HEK293 (cell line): ENCODE data around the gene ATP6V0B.

Source experiments
- CTCF ChIA-PET: fragments of 350-600 bp; formaldehyde crosslinking; extraction: SDS; loops from one replicate; lab custom pipeline; 2021; ENCODE audit warnings: antibody characterized with exemption; lab: Yijun Ruan, JAX
- POLR2A ChIA-PET: fragments of 300-600 bp; formaldehyde crosslinking; extraction: SDS; loops from one replicate; lab custom pipeline; 2020; ENCODE audit warnings: antibody characterized with exemption, inconsistent platforms; lab: Yijun Ruan, JAX
- H3K27ac ChIP-seq: fragments of 200-500 bp; sonication (Bioruptor generic); 2 replicates; pipeline ENCODE4 v1.5.1; 2014; ENCODE audit warnings: low read depth, low read length, control low read depth, inconsistent platforms; ENCODE audit errors: extremely low read depth
- H3K36me3 ChIP-seq, 2 experiments: fragments of 200-500 bp in 1 of 2; sonication (Bioruptor generic) in 1 of 2; 1 replicate in 1 of 2; 2 replicates in 1 of 2; pipeline ENCODE4 v1.5.1; 2014 to 2017; ENCODE audit warnings: inconsistent platforms in 2 of 2, low read length in 2 of 2; ENCODE audit not compliant: control insufficient read depth in 2 of 2, insufficient read depth in 1 of 2
- H3K4me1 ChIP-seq: fragments of 200-500 bp; sonication (Bioruptor generic); 2 replicates; pipeline ENCODE4 v1.5.1; 2014; ENCODE audit warnings: mild to moderate bottlenecking, low read length, inconsistent platforms; ENCODE audit not compliant: control insufficient read depth, insufficient read depth
- H3K4me3 ChIP-seq: 2 replicates; pipeline ENCODE4 v1.5.1; 2011; ENCODE audit warnings: low read depth, mild to moderate bottlenecking, control low read depth, low read length, moderate library complexity
- H3K9me3 ChIP-seq: fragments of 200-500 bp; sonication (Bioruptor generic); 2 replicates; pipeline ENCODE4 v1.5.1; 2014; ENCODE audit warnings: low read depth, low read length, inconsistent platforms; ENCODE audit not compliant: control insufficient read depth, insufficient read depth
- BCL11B ChIP-seq: fragments of 450-650 bp; formaldehyde crosslinking; IDR thresholded peaks from 2 replicates; pipeline ENCODE4 v1.5.1; 2016; ENCODE audit warnings: low read depth, missing biosample characterization, missing genetic modification characterization
- KLF10 ChIP-seq: fragments of 450-650 bp; IDR thresholded peaks from 2 replicates; pipeline ENCODE4 v1.5.1; 2018; ENCODE audit warnings: missing biosample characterization, mild to moderate bottlenecking, missing genetic modification characterization
- MZF1 ChIP-seq: fragments of 450-650 bp; formaldehyde crosslinking; IDR thresholded peaks from 2 replicates; pipeline ENCODE4 v1.5.1; 2017; ENCODE audit warnings: missing biosample characterization, missing genetic modification characterization, borderline replicate concordance
- REPIN1 ChIP-seq: fragments of 450-650 bp; formaldehyde crosslinking; IDR thresholded peaks from 2 replicates; pipeline ENCODE4 v1.5.1; 2017; ENCODE audit warnings: missing biosample characterization, missing genetic modification characterization, low read depth
- SP7 ChIP-seq: fragments of 450-650 bp; formaldehyde crosslinking; IDR thresholded peaks from 2 replicates; pipeline ENCODE4 v1.5.1; 2016; ENCODE audit warnings: missing biosample characterization, missing genetic modification characterization
- WT1 ChIP-seq: fragments of 450-650 bp; formaldehyde crosslinking; IDR thresholded peaks from 2 replicates; pipeline ENCODE4 v1.5.1; 2016; ENCODE audit warnings: missing biosample characterization, missing genetic modification characterization
- ZIC2 ChIP-seq: fragments of 450-650 bp; formaldehyde crosslinking; IDR thresholded peaks from 2 replicates; pipeline ENCODE4 v1.5.1; 2016; ENCODE audit warnings: missing biosample characterization, missing genetic modification characterization
- ZNF121 ChIP-seq: fragments of 450-650 bp; formaldehyde crosslinking; IDR thresholded peaks from 2 replicates; pipeline ENCODE4 v1.5.1; 2016; ENCODE audit warnings: missing biosample characterization, missing genetic modification characterization
- ZNF311 ChIP-seq: fragments of 450-650 bp; formaldehyde crosslinking; IDR thresholded peaks from 2 replicates; pipeline ENCODE4 v1.5.1; 2017; ENCODE audit warnings: missing biosample characterization, missing genetic modification characterization, borderline replicate concordance
- ZNF366 ChIP-seq: fragments of 450-650 bp; formaldehyde crosslinking; conservative IDR thresholded peaks from 2 replicates; pipeline ENCODE4 v1.5.1; 2016; ENCODE audit warnings: missing biosample characterization, missing genetic modification characterization
- ZNF48 ChIP-seq: fragments of 450-650 bp; formaldehyde crosslinking; IDR thresholded peaks from 2 replicates; pipeline ENCODE4 v1.5.1; 2016; ENCODE audit warnings: missing biosample characterization, missing genetic modification characterization
- ZNF530 ChIP-seq: fragments of 450-650 bp; formaldehyde crosslinking; IDR thresholded peaks from 2 replicates; pipeline ENCODE4 v1.5.1; 2016; ENCODE audit warnings: low read depth, missing biosample characterization, missing genetic modification characterization
- ZNF548 ChIP-seq: fragments of 450-650 bp; formaldehyde crosslinking; IDR thresholded peaks from 2 replicates; pipeline ENCODE4 v1.5.1; 2016; ENCODE audit warnings: missing biosample characterization, missing genetic modification characterization
- ZNF549 ChIP-seq: fragments of 450-650 bp; IDR thresholded peaks from 2 replicates; pipeline ENCODE4 v1.5.1; 2018; ENCODE audit warnings: missing biosample characterization, missing genetic modification characterization, mild to moderate bottlenecking, inconsistent platforms, moderate library complexity
- ZNF571 ChIP-seq: fragments of 450-650 bp; formaldehyde crosslinking; IDR thresholded peaks from 2 replicates; pipeline ENCODE4 v1.5.0; 2017; ENCODE audit warnings: missing biosample characterization, missing genetic modification characterization
- ZNF664 ChIP-seq: fragments of 450-650 bp; formaldehyde crosslinking; IDR thresholded peaks from 2 replicates; pipeline ENCODE4 v1.5.1; 2016; ENCODE audit warnings: missing biosample characterization, missing genetic modification characterization
- TF ChIP-seq, protein P1 (sequence below): fragments of 450-650 bp; formaldehyde crosslinking; IDR thresholded peaks from 2 replicates; pipeline ENCODE4 v1.5.1; 2017; ENCODE audit warnings: missing biosample characterization, missing genetic modification characterization
- TF ChIP-seq, protein P2 (sequence below): fragments of 450-650 bp; formaldehyde crosslinking; conservative IDR thresholded peaks from 2 replicates; pipeline ENCODE4 v1.5.1; 2016; ENCODE audit warnings: low read depth, missing biosample characterization, missing genetic modification characterization
- TF ChIP-seq, protein P3 (sequence below): fragments of 450-650 bp; formaldehyde crosslinking; IDR thresholded peaks from 2 replicates; pipeline ENCODE4 v1.5.1; 2017; ENCODE audit warnings: missing biosample characterization, missing genetic modification characterization
- TF ChIP-seq, protein P4 (sequence below): fragments of 450-650 bp; formaldehyde crosslinking; IDR thresholded peaks from 2 replicates; pipeline ENCODE4 v1.5.1; 2016; ENCODE audit warnings: missing biosample characterization, missing genetic modification characterization, low read depth

ATP6V0B gene

DNA sequence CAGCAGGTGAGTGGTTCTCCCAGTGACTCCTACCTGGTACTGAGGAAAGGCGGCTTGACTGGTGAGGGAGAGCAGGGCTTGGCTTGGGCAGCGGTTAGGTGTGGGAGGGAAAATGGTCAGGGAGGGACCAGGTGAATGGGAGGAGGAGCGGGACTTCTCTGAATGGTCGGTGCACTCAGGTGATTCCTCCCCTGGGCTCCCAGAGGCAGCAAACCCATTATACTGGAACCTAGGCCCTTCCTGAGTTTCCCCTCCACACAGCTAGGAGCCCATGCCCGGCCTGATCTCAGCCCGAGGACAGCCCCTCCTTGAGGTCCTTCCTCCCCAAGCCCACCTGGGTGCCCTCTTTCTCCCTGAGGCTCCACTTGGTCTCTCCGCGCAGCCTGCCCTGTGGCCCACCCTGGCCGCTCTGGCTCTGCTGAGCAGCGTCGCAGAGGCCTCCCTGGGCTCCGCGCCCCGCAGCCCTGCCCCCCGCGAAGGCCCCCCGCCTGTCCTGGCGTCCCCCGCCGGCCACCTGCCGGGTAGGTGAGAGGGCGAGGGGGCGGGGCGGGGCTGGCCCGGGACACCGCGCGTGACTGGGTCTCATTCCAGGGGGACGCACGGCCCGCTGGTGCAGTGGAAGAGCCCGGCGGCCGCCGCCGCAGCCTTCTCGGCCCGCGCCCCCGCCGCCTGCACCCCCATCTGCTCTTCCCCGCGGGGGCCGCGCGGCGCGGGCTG, 38.9 kb upstream of the ATP6V0B start:
- Histone ChIP-seq H3K36me3 (peaks cover 0 to 9% of the 10 kb centered on the region in 2 experiments; a peak in 1 of 3 replicates), H3K27ac (no peak overlapping the region), H3K4me1 (peaks cover 3% of the 10 kb centered on the region; the same call in 1 of the 2 replicates), H3K4me3 (no peak overlapping the region), H3K9me3 (no peaks in the 10 kb centered on the region)
- CTCF ChIA-PET = interaction anchor here (0.8 to 12.4 kb wide), 38 partner anchors 9 to 717 kb away, joined by 3 to 555 read pairs (median 6); partner anchors contain the start of gene IPO13
- POLR2A ChIA-PET = interaction anchor here (1.3 to 1.5 kb wide), 2 partner anchors 11 to 172 kb away, joined by 8 to 17 read pairs; partner anchors contain the start of gene IPO13
- TF ChIP-seq BCL11B = no peak
- TF ChIP-seq ZNF366 (tag by site-specific recombination) = no peak
- TF ChIP-seq SP7 (tag by site-specific recombination) = no peak
- TF ChIP-seq WT1 (tag by site-specific recombination) = no peak
- TF ChIP-seq ZNF571 (tag by site-specific recombination) = no peak
- no peak for TF ChIP-seq MZF1 (tag by site-specific recombination)
- TF ChIP-seq, protein P1, sequence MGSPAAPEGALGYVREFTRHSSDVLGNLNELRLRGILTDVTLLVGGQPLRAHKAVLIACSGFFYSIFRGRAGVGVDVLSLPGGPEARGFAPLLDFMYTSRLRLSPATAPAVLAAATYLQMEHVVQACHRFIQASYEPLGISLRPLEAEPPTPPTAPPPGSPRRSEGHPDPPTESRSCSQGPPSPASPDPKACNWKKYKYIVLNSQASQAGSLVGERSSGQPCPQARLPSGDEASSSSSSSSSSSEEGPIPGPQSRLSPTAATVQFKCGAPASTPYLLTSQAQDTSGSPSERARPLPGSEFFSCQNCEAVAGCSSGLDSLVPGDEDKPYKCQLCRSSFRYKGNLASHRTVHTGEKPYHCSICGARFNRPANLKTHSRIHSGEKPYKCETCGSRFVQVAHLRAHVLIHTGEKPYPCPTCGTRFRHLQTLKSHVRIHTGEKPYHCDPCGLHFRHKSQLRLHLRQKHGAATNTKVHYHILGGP = no peak
- TF ChIP-seq, protein P2, sequence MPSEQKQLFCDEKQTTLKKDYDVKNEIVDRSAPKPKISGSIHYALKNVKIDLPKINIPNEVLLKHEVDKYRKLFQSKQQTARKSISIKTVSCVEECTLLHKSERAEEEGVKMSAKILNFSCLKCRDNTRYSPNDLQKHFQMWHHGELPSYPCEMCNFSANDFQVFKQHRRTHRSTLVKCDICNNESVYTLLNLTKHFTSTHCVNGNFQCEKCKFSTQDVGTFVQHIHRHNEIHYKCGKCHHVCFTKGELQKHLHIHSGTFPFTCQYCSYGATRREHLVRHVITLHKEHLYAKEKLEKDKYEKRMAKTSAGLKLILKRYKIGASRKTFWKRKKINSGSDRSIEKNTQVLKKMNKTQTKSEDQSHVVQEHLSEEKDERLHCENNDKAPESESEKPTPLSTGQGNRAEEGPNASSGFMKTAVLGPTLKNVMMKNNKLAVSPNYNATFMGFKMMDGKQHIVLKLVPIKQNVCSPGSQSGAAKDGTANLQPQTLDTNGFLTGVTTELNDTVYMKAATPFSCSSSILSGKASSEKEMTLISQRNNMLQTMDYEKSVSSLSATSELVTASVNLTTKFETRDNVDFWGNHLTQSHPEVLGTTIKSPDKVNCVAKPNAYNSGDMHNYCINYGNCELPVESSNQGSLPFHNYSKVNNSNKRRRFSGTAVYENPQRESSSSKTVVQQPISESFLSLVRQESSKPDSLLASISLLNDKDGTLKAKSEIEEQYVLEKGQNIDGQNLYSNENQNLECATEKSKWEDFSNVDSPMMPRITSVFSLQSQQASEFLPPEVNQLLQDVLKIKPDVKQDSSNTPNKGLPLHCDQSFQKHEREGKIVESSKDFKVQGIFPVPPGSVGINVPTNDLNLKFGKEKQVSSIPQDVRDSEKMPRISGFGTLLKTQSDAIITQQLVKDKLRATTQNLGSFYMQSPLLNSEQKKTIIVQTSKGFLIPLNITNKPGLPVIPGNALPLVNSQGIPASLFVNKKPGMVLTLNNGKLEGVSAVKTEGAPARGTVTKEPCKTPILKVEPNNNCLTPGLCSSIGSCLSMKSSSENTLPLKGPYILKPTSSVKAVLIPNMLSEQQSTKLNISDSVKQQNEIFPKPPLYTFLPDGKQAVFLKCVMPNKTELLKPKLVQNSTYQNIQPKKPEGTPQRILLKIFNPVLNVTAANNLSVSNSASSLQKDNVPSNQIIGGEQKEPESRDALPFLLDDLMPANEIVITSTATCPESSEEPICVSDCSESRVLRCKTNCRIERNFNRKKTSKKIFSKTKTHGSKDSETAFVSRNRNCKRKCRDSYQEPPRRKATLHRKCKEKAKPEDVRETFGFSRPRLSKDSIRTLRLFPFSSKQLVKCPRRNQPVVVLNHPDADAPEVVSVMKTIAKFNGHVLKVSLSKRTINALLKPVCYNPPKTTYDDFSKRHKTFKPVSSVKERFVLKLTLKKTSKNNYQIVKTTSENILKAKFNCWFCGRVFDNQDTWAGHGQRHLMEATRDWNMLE (tag by site-specific recombination) = no peak
- TF ChIP-seq ZNF48 (tag by site-specific recombination) = no peak
- no peak for TF ChIP-seq ZNF121 (tag by site-specific recombination)
- TF ChIP-seq REPIN1 (tag by site-specific recombination) = no peak
- no peak for TF ChIP-seq ZIC2 (tag by site-specific recombination)
- TF ChIP-seq ZNF549 = no peak
- no peak for TF ChIP-seq ZNF311 (tag by site-specific recombination)
- TF ChIP-seq, protein P3, sequence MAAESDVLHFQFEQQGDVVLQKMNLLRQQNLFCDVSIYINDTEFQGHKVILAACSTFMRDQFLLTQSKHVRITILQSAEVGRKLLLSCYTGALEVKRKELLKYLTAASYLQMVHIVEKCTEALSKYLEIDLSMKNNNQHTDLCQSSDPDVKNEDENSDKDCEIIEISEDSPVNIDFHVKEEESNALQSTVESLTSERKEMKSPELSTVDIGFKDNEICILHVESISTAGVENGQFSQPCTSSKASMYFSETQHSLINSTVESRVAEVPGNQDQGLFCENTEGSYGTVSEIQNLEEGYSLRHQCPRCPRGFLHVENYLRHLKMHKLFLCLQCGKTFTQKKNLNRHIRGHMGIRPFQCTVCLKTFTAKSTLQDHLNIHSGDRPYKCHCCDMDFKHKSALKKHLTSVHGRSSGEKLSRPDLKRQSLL (tag by site-specific recombination) = no peak
- TF ChIP-seq KLF10 (tag by site-specific recombination) = no peak
- TF ChIP-seq, protein P4, sequence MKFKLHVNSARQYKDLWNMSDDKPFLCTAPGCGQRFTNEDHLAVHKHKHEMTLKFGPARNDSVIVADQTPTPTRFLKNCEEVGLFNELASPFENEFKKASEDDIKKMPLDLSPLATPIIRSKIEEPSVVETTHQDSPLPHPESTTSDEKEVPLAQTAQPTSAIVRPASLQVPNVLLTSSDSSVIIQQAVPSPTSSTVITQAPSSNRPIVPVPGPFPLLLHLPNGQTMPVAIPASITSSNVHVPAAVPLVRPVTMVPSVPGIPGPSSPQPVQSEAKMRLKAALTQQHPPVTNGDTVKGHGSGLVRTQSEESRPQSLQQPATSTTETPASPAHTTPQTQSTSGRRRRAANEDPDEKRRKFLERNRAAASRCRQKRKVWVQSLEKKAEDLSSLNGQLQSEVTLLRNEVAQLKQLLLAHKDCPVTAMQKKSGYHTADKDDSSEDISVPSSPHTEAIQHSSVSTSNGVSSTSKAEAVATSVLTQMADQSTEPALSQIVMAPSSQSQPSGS (tag by site-specific recombination) = no peak
- no peak for TF ChIP-seq ZNF548 (tag by site-specific recombination)
- TF ChIP-seq ZNF530 (tag by site-specific recombination) = no peak
- no peak for TF ChIP-seq ZNF664 (tag by site-specific recombination)
